HFFc6 (cell line): ENCODE results near the gene NFIA. TPM values are rescaled to one million over a fixed set of nuclear protein-coding genes. Genes with fewer than 3 reads are reported as not detected.

ENCODE experiments used
- DNase-seq: peaks from one replicate; pipeline ENCODE4 v3.0.0-alpha.2; 2018
- H3K27ac Mint-ChIP-seq: 2 replicates; pipeline ENCODE4 v1.8.0; 2020; ENCODE audit warnings: mild to moderate bottlenecking, mixed read lengths
- H3K27me3 Mint-ChIP-seq: 2 replicates; pipeline ENCODE4 v1.8.0; 2021; ENCODE audit warnings: mild to moderate bottlenecking, moderate library complexity, mixed read lengths; ENCODE audit not compliant: insufficient read depth
- H3K36me3 Mint-ChIP-seq: 2 replicates; pipeline ENCODE4 v1.8.0; 2021; ENCODE audit warnings: low read depth, mixed read lengths
- H3K4me1 Mint-ChIP-seq: 2 replicates; pipeline ENCODE4 v1.8.0; 2020; ENCODE audit warnings: low read depth, mixed read lengths
- H3K4me3 Mint-ChIP-seq: 2 replicates; pipeline ENCODE4 v1.8.0; 2020; ENCODE audit warnings: mild to moderate bottlenecking, moderate library complexity, mixed read lengths
- H3K9me3 Mint-ChIP-seq: 2 replicates; pipeline ENCODE4 v1.8.0; 2020; ENCODE audit warnings: mild to moderate bottlenecking, mixed read lengths
- CTCF ChIP-seq: fragments of 200-600 bp; sonication (generic); IDR thresholded peaks from 2 replicates; pipeline ENCODE4 v1.5.0; 2021; ENCODE audit warnings: antibody characterized with exemption, mild to moderate bottlenecking
- total RNA-seq, 6 experiments: library from RNA; stranded (reverse); fragmentation: NEBNext Ultra II Directional; extraction: Animal tissue kit (Norgen Biotek cat#: 25700); gene quantifications; 2 replicates in 1 of 6; 3 replicates in 5 of 6; pipeline ENCODE4 v1.2.3, GENCODE V29; 2021

The NFIA gene
- total RNA-seq, 6 experiments from 2014 or later, result 8.5 to 11.3 (median 10.4) TPM

DNA sequence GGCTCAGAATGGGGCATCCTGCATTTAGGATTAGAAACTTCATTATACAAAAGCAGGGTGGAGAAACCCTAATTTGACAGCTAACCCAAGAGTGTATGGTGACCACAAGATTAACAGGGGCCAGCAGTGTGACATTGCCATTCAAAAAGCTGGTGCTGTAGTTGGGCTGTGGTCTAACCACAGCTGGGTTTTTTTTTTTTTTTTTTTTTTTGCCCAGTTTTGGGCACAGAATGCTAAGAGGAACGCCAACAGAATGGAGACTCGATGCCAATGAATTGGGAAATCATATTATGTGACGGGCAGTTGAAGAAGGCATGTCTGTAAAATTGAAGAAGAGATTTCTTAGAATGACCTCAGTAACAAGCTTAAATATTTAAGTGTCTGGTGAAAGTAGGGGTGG lies 58.4 kb downstream of the NFIA start:
- Mint-ChIP-seq H3K4me3 (peak overlapping the region; percentile 6; the same call in 1 of the 2 replicates), H3K9me3 (no peaks in the 10 kb centered on the region), H3K27ac (peak overlapping the region; percentile 17), H3K36me3 (no peaks in the 10 kb centered on the region), H3K4me1 (peaks cover 57% of the 10 kb centered on the region), H3K27me3 (no peaks in the 10 kb centered on the region; the same call in 1 of the 2 replicates)
- TF ChIP-seq CTCF, result no peak
- no peak for DNase-seq

DNA sequence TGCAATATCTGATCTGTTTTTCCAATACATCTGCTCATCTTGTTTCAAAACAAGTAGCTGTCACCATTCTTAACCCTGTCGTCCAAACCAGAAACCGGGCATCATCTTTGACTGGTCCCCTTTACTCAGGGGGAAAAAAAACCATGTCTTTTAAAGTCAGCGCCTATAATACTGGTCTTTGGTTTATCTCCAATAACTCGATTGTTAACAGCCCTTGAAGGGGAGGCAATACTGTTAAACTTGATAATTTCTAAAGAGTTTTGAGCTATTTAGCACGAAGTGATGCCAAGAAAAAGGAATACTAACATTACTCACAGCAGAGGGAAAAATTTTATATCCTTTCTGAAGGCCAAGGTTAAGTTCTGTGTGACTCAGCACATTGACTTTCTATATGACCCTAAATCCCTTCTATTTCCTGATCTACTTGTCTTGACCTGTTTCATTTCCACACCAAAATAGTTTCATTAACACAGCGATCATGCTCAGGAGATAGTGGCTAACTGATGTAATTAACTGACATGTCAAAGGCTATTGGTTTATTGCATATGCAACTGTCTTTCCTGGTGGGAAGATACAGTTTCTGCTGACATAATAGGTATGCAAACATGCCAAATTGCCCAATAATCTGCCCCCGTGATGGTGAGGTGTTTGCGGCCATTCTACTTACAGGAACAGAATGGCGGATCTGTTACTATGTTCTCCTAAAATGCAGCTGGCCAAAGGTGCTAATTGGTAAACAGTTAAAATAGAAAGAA lies 59.1 kb downstream of the NFIA start:
- peak; percentile 19 for DNase-seq
- H3K4me1 Mint-ChIP-seq, result peaks cover 57% of the 10 kb centered on the region
- TF ChIP-seq CTCF, result no peak
- no peaks in the 10 kb centered on the region for H3K36me3 Mint-ChIP-seq
- no peaks in the 10 kb centered on the region for H3K9me3 Mint-ChIP-seq
- peak overlapping the region; percentile 6; the same call in 1 of the 2 replicates for H3K4me3 Mint-ChIP-seq
- H3K27ac Mint-ChIP-seq, result peak overlapping the region; percentile 17
- H3K27me3 Mint-ChIP-seq, result no peaks in the 10 kb centered on the region; the same call in 1 of the 2 replicates

DNA sequence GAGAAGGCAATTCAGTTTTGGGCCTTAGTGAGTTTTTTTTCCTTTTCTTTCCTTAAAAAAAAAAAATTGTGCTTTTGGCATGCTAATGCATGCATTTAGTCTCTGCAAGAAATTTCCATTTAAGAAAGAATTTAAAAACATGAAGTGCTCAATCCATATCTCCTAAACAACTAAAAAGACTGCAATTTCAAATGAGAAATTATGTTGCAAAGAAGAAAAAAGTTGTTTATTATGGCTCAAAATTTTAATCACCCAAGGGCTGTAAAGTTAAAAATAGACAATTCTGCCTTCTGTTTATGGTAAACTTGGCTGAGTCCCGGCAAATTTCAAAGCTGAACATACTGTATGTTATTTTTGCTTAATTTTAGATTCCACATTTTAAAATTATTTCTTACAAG lies 59.7 kb downstream of the NFIA start:
- H3K4me1 Mint-ChIP-seq, result peaks cover 57% of the 10 kb centered on the region
- no peak for TF ChIP-seq CTCF
- DNase-seq, result no peak

DNA sequence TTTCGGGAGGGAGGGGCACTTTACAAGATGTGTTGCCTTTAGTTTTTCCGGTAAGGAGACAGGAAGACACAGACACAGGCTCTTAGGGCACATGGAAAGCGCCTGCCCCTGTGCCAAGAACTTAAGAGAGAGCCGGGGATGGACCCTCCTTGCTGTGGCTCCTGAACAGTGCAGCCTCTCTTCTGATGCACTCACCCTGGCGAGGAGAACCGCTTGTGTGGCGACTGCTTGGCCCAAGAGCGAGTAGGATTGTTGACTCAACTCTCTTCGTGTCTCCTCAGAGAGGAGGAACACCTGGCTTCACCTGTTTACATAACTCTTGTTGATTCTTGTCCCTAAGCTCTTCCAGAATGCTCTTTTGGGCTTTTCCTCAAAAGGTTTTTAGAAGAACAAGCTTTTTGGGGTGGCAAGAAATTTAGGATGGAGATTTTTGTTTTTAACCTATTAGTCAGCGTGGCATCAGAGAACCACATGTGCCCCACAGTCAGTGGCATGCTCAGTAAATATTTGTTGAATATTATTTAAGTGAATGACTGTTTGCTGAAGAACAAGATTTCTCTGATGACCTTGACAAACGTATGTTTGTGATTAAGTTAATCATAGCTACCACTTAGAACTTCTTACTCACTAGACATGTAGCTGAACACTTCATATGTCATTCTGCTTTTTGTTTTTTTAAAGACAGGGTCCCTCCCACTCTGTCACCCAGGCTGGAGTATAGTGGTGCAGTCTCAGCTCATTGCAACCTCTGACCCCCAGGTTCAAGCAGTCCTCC lies 60.6 kb downstream of the NFIA start:
- Mint-ChIP-seq H3K27ac (no peak overlapping the region), H3K9me3 (no peaks in the 10 kb centered on the region), H3K4me3 (no peak overlapping the region), H3K36me3 (no peaks in the 10 kb centered on the region), H3K27me3 (no peaks in the 10 kb centered on the region; the same call in 1 of the 2 replicates), H3K4me1 (peaks cover 57% of the 10 kb centered on the region)
- DNase-seq, result no peak
- TF ChIP-seq CTCF, result no peak

More for the DNA sequence above, 59.7 kb downstream of the NFIA start:
- H3K27ac Mint-ChIP-seq, result no peak overlapping the region; the same call in 1 of the 2 replicates
- H3K36me3 Mint-ChIP-seq, result no peaks in the 10 kb centered on the region
- H3K9me3 Mint-ChIP-seq, result no peaks in the 10 kb centered on the region
- peak overlapping the region; percentile 6; the same call in 1 of the 2 replicates for H3K4me3 Mint-ChIP-seq
- no peaks in the 10 kb centered on the region; the same call in 1 of the 2 replicates for H3K27me3 Mint-ChIP-seq

- Mint-ChIP-seq H3K4me1 (peaks cover 61% of the 10 kb centered on the region), H3K27ac (0 out of 2 replicates have a peak overlapping the region, but pooled peaks have one; percentile 18), H3K27me3 (no peaks in the 10 kb centered on the region; the same call in 1 of the 2 replicates), H3K4me3 (no peak overlapping the region), H3K9me3 (no peaks in the 10 kb centered on the region), H3K36me3 (no peaks in the 10 kb centered on the region)
- no peak for TF ChIP-seq CTCF
- DNase-seq, result no peak
Observed at GRCh38 chr1:61143821-61144424, 61.6 kb downstream of the NFIA start.
